Measurements from ENCODE around the gene GUCY2F. TPM values are rescaled to one million over a fixed set of nuclear protein-coding genes. Genes with fewer than 3 reads are reported as not detected.

Gene GUCY2F
- total RNA-seq, 1 donor from 2014 or later, result 0.12 TPM

DNA sequence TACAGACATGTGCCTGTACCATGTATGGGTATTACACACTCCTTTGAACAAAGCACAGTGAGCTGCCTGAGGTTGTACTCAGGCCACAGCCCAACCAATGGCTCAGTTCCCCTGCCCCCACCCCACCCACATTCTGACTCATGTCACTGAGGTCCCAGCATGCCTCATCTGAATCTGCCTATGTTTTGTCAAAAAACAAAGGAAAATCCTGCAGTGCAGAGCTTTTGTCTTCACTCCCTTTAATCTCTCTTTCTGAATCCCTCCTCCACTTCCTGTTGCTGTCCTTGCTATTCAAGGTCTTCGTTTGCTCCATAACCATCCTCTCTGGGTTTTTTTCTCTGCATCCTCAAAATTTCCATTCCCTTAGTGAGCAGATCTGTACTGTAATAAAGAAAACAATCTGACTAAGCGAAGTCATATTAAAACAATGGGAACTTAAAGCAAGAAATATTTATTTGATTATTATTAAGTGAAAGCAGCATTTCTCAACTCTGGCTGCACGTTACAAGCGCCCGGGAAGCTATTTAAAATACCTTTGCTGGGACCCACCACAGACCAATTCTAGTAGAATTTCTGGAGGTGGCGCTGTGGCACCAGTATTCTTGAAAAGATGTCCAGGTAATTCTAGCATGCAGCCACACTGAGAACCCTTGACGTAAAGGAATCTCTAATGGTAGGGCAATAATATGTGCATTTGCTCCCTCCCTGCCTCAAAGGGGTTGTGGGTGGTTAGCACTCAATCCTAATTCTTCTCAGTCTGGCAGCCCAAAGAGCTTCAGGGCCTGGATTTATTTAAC, 8.7 kb downstream of the GUCY2F start:
- intact Hi-C loops (cut with DNase I), result no loop called here
- DNase-seq, result no peak

DNA sequence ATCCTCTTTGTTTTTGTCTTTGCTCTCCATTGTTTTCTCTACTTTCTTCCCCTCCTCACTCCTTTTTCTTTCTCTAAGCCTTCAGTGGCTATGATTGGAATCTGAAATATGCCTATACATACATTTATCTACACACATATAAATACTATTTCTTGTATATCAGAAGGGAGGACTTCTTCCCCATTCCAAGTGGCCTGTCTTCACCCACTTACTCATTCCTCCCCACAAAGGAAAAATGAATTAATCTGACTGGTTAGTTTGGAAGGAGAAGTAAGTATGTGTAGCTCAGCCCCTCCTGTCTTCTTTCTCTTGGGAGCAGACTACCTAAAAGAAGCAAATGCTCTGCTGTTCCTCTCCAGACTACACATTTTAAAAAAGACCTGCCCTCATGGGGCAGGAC, 17.7 kb downstream of the GUCY2F start:
- H3K27ac ChIP-seq, result no peak overlapping the region
- intact Hi-C loops (cut with DNase I), result no loop called here
- H3K27me3 ChIP-seq, result no peaks in the 10 kb centered on the region
- no peak overlapping the region for H3K4me3 ChIP-seq
- TF ChIP-seq, protein P1, sequence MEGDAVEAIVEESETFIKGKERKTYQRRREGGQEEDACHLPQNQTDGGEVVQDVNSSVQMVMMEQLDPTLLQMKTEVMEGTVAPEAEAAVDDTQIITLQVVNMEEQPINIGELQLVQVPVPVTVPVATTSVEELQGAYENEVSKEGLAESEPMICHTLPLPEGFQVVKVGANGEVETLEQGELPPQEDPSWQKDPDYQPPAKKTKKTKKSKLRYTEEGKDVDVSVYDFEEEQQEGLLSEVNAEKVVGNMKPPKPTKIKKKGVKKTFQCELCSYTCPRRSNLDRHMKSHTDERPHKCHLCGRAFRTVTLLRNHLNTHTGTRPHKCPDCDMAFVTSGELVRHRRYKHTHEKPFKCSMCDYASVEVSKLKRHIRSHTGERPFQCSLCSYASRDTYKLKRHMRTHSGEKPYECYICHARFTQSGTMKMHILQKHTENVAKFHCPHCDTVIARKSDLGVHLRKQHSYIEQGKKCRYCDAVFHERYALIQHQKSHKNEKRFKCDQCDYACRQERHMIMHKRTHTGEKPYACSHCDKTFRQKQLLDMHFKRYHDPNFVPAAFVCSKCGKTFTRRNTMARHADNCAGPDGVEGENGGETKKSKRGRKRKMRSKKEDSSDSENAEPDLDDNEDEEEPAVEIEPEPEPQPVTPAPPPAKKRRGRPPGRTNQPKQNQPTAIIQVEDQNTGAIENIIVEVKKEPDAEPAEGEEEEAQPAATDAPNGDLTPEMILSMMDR (IDR thresholded peaks at IDR 0.05), result no peak
- ATAC-seq (no peak), DNase-seq (no peak)
- no peaks in the 10 kb centered on the region for H3K4me1 ChIP-seq
- H3K9me3 ChIP-seq, result no peaks in the 10 kb centered on the region
- H3K36me3 ChIP-seq, result no peaks in the 10 kb centered on the region

More for the DNA sequence above, 8.7 kb downstream of the GUCY2F start:
- no peak overlapping the region for H3K4me3 ChIP-seq
- peaks cover 3% of the 10 kb centered on the region for H3K4me1 ChIP-seq
- no peak for ATAC-seq
- no peaks in the 10 kb centered on the region for H3K9me3 ChIP-seq
- H3K27ac ChIP-seq, result no peak overlapping the region
- no peaks in the 10 kb centered on the region for H3K27me3 ChIP-seq
- no peaks in the 10 kb centered on the region for H3K36me3 ChIP-seq
- TF ChIP-seq, protein P1 (IDR thresholded peaks at IDR 0.05), result no peak

DNA sequence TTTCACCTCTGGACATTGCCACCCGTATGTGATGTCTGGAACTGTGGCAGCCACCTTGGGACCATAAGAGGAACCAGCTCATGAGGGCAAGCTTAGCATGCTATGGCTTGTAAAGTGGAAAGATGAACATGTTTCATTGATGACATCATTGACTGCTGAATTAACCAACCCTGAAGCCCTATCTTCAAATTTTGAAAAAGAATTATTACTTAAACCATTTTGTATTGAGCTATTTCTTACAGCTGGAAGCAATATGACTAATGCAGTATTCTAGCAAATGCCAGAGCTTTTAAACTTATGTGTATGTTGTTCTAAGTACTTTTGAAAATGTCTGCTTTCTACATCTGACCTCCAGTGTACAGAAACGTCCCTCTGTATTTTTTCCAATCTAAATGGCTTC, 18.1 kb downstream of the GUCY2F start:
- DNase-seq, result no peak
- no peaks in the 10 kb centered on the region for H3K4me1 ChIP-seq
- TF ChIP-seq, protein P1 (IDR thresholded peaks at IDR 0.05), result no peak
- no peaks in the 10 kb centered on the region for H3K36me3 ChIP-seq
- H3K9me3 ChIP-seq, result no peaks in the 10 kb centered on the region
- no peaks in the 10 kb centered on the region for H3K27me3 ChIP-seq
- no peak overlapping the region for H3K27ac ChIP-seq
- ATAC-seq, result no peak
- intact Hi-C loops (cut with DNase I), result no loop called here
- no peak overlapping the region for H3K4me3 ChIP-seq

DNA sequence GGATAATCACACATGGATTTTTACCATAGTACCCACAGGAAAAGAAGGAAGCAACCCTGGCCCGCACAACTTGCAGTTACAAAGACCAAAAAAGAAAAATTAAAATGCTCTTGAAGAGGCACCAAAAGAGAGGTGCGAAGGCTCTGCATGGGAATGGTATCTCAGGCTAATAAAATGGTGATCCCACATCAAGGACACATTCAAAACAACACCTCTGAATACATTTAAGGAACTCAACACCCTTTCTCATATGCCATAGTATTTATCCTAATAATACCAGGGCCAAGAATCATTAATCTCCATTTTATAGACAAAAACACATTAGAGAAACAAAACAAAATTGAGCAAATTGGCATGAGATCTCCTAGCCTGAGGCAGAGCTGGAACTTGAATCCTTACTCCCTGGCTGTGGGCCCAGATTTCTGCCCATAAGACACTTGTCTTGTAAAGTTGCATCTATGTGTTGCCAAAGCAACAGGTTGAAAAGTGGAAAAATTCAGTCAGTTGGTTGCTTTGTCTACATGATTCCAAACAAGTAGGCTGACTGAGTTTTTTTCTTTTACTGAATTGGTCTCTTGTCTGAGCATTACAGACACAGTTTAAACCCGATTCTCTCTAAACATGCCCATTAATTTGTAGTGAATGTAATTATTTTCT, 33.5 kb downstream of the GUCY2F start:
- Histone ChIP-seq H3K9me3 (no peaks in the 10 kb centered on the region), H3K36me3 (no peaks in the 10 kb centered on the region), H3K4me3 (no peak overlapping the region), H3K27me3 (no peaks in the 10 kb centered on the region), H3K27ac (no peak overlapping the region), H3K4me1 (no peaks in the 10 kb centered on the region)
- ATAC-seq (no peak), DNase-seq (no peak)
- TF ChIP-seq, protein P1 (IDR thresholded peaks at IDR 0.05), result no peak
- intact Hi-C loops (cut with DNase I), result no loop called here

DNA sequence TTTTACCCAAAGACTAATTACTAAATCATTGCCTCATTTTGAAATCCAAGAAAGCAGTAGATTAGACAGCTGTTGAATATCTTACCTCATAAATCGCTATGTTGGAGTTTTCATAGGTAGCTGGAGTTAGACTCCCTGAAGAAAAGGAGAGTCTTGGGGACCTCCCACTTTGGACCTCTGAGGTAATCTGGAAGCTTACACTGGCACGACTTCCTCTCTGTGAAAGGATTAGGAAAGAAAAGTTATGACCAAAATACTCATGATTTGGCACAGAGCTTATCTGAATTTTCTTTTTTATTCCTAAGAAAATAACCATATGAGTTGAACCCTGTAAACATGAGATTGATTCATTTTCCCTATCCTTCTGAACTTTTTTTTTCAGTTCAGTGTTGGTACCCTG, 40.6 kb downstream of the GUCY2F start:
- no peaks in the 10 kb centered on the region for H3K27me3 ChIP-seq
- DNase-seq, result no peak
- no peak overlapping the region for H3K27ac ChIP-seq
- ATAC-seq, result no peak
- no peaks in the 10 kb centered on the region for H3K4me1 ChIP-seq
- intact Hi-C loops (cut with DNase I), result no loop called here
- H3K36me3 ChIP-seq, result no peaks in the 10 kb centered on the region
- no peaks in the 10 kb centered on the region for H3K9me3 ChIP-seq
- TF ChIP-seq, protein P1 (IDR thresholded peaks at IDR 0.05), result no peak
- H3K4me3 ChIP-seq, result no peak overlapping the region
